Cardiac septum (tissue), 1 donor: ENCODE measurements around the gene SPACA4. TPM values are rescaled to one million over a fixed set of nuclear protein-coding genes. Genes with fewer than 3 reads are reported as not detected.
A peak's percentile ranks its signal among the peaks of the same experiment; 100 is the strongest.

Experiments
- DNase-seq: peaks from one replicate; pipeline ENCODE4 v3.0.0-alpha.2; 2020; ENCODE audit warnings: low spot score
- intact Hi-C: fragments of 100-400 bp; cut with DNase I; formaldehyde crosslinking; loops from one replicate; pipeline ENCODE4 v1.14.0; 2022
- total RNA-seq: library from RNA; stranded (reverse); fragmentation: NEBNext Ultra II Directional; extraction: Animal tissue kit (Norgen Biotek cat#: 25700); gene quantifications from one replicate; pipeline ENCODE4 v1.2.1, GENCODE V29; 2021
- donor health status: DM: no; HTN: no; CAD: no.

The SPACA4 gene
- total RNA-seq, 1 donor from 2014 or later, result not detected

DNA sequence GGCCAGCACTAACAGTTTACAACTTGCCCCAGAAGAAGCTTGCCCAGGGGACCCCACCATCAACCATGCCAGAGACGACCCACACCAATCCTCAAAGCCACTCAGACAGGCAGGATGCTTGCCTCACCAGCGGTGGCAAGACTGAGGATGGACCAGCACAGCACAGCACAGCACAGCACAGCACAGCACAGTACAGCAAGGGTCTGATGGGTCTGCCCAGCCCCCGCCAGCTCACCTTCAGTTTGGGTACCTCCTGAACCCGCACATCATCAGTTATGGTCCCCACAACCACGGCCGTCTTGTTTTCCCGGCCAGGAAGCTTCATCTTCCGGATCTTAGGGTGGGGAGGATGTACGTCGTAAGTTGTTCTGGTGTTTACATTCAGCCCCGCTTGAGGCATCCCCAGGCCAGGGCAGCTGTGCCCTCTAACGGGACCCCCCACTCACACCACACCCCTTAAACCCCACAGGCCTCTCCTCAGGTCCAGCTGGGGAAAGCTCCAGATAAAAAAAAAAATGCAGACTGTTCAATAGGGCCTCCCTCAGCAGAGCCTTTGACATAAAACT is 10.0 kb downstream of the SPACA4 start:
- intact Hi-C loops, result no loop called here
- no peak for DNase-seq

DNA sequence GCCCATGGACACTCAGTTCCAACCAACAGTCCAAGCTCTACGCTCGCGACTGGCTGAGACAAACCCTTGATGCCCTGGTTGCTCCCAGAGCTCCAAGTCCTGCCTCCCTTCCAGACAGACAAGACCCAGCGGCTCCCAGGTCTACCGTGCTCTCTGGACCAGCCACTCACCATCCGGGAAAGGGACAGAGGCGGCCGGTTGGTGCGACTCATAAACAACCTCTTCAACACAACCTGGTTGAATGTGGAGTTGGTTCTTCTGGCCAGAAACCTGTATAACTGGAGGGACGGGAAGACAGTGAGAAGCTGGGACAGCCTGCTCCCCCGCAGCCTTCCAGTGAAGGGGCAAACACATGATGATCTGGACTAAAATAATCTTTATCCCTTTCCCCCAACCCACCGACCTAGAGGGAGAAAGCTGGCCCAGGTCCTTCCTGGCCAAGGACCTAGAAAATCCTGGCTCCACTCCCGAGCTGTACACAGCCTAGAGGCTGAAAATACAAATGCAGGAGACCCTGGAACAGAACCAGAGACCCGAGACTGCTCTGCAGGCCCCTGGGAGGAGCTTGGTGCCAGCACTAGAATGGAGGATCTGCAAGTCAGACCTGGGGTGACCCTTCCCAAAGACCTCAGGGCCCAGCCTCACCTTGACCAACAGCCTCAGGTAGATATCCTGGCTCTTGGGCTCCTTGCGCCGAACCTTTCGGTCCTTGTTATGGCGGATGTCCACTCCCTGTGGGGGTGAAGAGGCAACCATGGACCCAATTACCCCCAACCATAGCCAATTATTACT is 10.8 kb downstream of the SPACA4 start:
- intact Hi-C loops, result no loop called here

GRCh38 chr19:48618278-48618915 is 11.9 kb downstream of the SPACA4 start:
- intact Hi-C loops, result no loop called here
- peak; percentile 75 for DNase-seq

More for the DNA sequence above, 10.8 kb downstream of the SPACA4 start:
- DNase-seq, result no peak

DNA sequence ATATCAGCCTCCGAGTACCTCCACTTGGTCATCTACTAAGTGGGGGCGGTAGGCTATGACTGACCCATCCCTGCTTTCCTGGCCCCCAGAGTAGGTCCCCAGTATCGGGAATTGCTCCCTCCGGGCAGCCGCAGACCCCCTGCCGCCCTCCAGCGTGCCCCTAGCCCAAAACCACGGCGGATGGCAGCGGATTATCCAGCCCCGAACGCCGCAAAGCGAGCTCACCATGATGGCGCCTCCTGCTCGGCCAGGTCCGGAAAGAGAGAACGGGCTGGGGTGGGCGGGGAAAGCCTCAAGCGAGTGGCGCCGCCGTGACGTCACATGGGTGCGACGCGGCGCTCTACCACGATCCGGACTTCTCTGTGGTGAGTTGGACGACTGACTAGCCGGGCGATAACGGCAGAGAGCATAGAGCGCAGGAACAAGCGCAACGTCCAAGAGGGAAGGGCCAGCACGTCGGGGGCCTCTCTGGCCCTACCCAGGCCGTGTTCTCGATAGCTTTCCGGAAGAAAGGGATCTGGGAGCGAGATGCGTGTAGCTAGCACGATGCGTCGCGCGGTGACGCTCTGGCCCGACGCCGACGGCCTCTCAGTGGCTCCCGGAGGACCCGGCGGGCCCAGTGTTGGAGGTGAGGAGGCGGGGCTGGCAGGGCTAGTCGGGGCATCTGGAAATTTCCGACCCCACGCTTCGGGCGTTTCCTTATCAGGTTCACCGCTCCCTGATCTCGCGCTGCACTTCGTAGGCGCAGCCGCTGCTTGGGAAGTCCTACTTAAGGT is 12.6 kb downstream of the SPACA4 start, which contains the start of the genes RPL18 and SPHK2:
Gene RPL18, minus strand, starts transcription at position 263 of the 776 bp plus-strand sequence. Its CDS starts 35 bp downstream, at position 228.
Gene SPHK2, plus strand, starts transcription at position 591 of the 776 bp plus-strand sequence. CDS start 1,009 bp downstream, outside the sequence.
- intact Hi-C loops, result no loop called here
- DNase-seq, result peak; percentile 98

DNA sequence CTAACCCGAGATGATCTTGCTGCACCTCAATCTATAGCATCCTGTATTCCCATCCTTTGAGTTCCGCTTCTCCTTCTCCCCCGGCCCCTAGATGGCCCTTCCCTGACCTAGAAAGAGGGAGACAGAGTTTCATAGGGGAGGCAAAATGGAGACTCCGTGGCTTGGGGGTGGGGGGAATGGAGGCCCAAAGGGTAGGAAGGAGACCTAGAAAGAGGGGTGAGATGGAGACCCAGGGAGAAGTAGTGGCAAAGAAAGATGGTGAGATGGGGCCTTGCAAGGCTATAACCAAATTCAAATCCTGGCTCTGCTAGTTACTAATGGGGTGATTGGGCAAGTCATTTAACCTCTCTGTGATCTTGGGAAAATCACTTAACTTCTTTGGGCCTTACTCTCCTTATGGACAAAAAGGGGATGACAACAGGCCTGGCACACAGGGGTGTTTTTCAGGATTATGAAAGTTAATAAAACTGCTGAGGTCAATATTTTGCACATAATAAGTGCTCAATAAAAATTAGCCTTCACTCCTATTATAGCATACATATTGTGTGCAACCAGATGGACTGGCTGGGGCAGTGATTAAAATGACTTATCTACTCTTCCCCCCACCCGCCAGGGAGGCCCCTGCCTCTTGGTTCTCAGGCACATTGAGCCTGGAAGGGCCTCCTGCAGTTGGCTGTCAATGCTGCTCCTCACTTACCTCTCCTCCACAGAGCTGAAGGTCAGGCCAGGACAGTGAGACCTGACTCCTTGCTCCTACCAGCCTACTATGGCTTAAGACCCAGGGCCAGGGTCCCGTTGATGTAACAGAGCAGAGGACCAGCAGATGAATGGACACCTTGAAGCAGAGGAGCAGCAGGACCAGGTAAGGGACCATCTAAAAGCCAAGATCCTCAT is 13.4 kb downstream of the SPACA4 start:
- intact Hi-C loops, result no loop called here
- no peak for DNase-seq

DNA sequence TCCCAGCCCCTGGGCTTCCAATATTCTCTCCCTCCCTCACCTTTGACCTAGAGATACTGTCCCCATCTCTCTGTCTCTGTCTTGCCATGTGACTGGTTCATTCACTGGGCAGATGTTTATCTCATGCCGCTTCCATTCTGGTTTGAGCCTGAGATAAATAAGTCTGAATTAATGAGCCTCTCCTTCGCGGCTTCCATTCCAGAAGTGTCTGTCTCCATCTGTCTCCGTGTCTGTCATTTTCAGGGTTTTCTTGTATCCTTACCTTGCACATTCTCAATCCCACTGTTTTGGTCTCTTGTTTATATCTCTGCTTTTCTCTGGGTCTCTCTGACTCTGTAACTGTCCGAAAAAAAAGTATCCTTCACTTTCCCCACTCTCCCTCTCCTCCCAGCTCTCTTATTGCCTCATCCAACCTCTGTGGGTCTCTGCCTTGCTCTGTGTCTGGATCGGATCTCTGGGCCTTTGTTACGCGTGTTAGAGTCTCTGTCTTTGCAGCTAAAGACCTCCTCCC is 17.1 kb downstream of the SPACA4 start:
- no peak for DNase-seq
- intact Hi-C loops, result no loop called here

DNA sequence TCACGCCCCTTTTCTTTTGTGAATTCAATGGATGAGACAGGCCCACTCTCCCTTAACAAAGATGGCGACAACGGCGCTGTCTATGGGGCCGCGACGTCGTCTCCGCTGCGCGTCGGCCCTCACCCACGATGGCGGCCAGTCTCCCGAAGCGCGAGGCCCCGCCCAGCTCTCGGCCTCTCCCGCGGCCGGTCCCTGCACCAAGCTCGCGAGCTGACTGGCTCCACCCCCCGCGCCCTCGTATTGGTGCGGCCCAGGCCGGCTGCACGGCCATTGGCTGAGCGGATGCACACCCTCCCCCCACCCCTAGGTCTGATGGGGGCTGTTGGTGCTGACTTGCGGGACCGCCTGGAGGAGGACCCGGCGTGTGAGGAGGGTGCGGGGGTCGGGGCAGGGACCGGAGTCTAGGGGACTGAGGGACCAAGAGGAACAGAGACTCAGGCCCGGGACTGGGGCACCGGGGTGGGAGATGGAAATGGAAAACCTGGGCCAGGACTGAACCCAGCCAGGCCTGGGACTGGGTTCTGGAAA is 17.6 kb downstream of the SPACA4 start:
- peak; percentile 99 for DNase-seq
- intact Hi-C loops, result no loop called here

- intact Hi-C loops, result no loop called here
- DNase-seq, result no peak
These were observed 18.5 kb downstream of the SPACA4 start for GRCh38 chr19:48624791-48625723.

DNA sequence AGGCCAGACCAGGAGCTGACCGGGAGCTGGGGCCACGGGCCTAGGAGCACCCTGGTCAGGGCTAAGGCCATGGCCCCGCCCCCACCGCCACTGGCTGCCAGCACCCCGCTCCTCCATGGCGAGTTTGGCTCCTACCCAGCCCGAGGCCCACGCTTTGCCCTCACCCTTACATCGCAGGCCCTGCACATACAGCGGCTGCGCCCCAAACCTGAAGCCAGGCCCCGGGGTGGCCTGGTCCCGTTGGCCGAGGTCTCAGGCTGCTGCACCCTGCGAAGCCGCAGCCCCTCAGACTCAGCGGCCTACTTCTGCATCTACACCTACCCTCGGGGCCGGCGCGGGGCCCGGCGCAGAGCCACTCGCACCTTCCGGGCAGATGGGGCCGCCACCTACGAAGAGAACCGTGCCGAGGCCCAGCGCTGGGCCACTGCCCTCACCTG is 19.4 kb downstream of the SPACA4 start:
- intact Hi-C loops, result no loop called here
- DNase-seq, result no peak

DNA sequence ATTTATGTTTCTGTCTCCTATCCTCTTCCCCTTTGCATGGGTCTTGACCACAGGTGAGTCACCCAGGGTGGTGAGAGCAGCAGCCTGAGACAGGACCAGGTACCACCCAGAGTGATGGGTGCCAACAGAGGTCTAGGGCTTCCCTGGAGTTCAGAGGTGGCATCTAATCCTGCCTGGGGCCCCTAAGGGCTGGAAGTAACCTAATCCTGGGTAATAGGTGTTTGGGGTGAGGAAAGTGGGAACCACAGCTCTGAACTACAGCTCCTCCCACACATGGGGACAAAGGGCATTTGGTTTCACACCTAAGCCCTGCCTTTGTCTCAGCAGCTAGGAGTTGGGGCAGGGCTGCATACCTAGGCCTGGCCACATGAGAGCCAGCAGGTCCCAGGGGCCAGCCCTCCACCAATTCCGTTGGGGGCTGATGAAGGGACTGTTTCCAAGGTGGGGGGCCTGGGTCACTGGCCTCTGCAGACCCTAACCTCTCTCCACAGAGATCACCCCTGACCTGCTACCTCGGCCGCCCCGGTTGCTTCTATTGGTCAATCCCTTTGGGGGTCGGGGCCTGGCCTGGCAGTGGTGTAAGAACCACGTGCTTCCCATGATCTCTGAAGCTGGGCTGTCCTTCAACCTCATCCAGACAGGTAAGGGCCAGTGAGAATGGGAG is 20.8 kb downstream of the SPACA4 start:
- intact Hi-C loops, result no loop called here
- no peak for DNase-seq

GRCh38 chr19:48627865-48628314 is 21.3 kb downstream of the SPACA4 start:
- intact Hi-C loops, result no loop called here
- no peak for DNase-seq

- DNase-seq, result no peak
- intact Hi-C loops, result no loop called here
These were observed 22.1 kb downstream of the SPACA4 start for GRCh38 chr19:48628486-48629296.

DNA sequence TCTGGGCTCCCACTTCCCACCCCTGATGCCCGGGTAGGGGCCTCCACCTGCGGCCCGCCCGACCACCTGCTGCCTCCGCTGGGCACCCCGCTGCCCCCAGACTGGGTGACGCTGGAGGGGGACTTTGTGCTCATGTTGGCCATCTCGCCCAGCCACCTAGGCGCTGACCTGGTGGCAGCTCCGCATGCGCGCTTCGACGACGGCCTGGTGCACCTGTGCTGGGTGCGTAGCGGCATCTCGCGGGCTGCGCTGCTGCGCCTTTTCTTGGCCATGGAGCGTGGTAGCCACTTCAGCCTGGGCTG is 22.7 kb downstream of the SPACA4 start:
- no peak for DNase-seq
- intact Hi-C loops, result no loop called here

DNA sequence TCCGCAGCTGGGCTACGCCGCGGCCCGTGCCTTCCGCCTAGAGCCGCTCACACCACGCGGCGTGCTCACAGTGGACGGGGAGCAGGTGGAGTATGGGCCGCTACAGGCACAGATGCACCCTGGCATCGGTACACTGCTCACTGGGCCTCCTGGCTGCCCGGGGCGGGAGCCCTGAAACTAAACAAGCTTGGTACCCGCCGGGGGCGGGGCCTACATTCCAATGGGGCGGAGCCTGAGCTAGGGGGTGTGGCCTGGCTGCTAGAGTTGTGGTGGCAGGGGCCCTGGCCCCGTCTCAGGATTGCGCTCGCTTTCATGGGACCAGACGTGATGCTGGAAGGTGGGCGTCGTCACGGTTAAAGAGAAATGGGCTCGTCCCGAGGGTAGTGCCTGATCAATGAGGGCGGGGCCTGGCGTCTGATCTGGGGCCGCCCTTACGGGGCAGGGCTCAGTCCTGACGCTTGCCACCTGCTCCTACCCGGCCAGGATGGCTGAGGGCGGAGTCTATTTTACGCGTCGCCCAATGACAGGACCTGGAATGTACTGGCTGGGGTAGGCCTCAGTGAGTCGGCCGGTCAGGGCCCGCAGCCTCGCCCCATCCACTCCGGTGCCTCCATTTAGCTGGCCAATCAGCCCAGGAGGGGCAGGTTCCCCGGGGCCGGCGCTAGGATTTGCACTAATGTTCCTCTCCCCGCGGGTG is 23.2 kb downstream of the SPACA4 start:
- intact Hi-C loops, result no loop called here
- DNase-seq, result no peak

DNA sequence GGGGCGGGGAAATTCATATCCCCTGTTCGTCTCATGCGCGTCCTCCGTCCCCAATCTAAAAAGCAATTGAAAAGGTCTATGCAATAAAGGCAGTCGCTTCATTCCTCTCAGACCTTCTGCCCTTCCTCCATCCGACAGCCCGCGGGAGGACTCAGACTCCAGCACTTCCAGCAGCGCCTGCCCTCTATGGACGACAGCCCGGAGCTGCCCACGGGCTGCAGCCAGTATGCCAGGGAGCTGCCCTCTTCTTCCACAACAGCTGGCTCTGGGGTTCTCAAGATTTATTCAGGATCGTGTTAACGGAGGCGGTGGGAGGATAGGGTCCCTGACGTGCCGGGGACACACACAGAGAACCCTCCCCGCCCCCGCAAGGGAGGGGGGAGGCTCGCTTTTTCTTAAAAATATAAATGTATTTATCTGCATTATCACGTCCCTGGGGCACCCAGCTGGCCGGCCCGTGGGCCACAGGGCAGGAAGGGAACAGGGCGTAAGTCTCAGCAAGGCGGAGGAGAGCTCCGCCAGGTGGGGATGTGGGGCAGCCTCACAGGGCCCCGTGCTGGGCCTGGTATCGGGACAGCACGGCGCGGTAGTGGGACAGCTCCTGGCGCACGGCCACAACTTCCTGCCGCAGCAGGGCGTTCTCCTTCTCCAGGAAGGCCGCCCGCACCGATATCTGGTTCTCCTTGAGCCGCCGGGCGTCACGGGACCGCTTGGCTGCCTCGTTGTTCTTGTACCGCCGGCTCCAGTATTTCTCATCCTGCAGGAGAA is 23.9 kb downstream of the SPACA4 start:
- DNase-seq, result no peak
- intact Hi-C loops, result no loop called here
